HepG2 (cell line): ENCODE data around the gene ZFAND6.

Experiments
- NCOA2 ChIP-seq: sonication (generic); formaldehyde crosslinking; IDR thresholded peaks from 2 replicates; pipeline ENCODE4 v1.8.0; 2022; ENCODE audit warnings: inconsistent platforms
- POLR2AphosphoS5 ChIP-seq: IDR thresholded peaks from 2 replicates; pipeline ENCODE4 v1.6.1; 2012; ENCODE audit warnings: low read depth, low read length
- ZMYM2 ChIP-seq: sonication (generic); formaldehyde crosslinking; IDR thresholded peaks from 2 replicates; pipeline ENCODE4 v1.8.0; 2022; ENCODE audit warnings: mild to moderate bottlenecking, missing genetic modification reagents
- ZNF235 ChIP-seq: sonication (generic); formaldehyde crosslinking; IDR thresholded peaks from 2 replicates; pipeline ENCODE4 v1.8.1; 2023; ENCODE audit warnings: mild to moderate bottlenecking, missing genetic modification reagents, borderline replicate concordance

DNA sequence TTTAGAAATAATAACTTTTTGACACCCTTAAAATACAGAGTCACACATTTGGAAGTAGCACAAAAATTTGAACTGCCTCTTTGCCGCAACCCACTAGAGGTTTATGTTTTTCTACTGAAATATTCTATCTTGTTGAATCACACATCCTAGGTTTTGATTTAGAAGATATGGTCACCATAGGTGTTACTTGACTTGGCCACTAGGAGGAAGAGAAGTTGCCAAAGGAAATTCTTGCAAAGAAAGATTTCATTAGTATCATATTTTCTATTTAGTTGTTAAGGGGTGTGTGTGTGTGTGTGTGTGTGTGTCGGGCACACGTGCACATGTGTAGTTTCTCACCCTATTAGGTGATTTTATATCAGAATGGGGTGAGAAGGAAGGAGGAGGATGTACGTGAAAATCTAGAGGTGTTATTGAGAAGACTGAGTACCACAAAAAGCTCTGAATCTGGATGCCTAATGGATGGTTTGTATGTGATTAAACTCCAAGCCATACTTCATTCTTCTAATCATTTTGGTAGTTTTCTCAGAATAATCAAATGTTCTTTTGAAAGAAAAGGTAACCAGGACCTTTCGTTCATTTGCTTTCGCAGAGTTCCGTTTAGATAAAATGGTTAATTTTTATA lies 31.5 kb downstream of the ZFAND6 start:
- TF ChIP-seq NCOA2 (CRISPR knock-in tag) (no peak), ZNF235 (CRISPR knock-in tag) (no peak), ZMYM2 (CRISPR knock-in tag) (no peak), POLR2AphosphoS5 (no peak)
